A549 treated with ZK216348 at 1 μM for 4 hours (cell line): ENCODE results near the gene NTN4. TPM values are rescaled to one million over a fixed set of nuclear protein-coding genes. Genes with fewer than 3 reads are reported as not detected.

Experiments
- total RNA-seq: library from RNA; stranded (reverse); fragments of 200-300 nt; extraction: Qiagen RNA extraction; gene quantifications from 5 replicates; pipeline ENCODE4 v1.2.3, GENCODE V29; 2022; ENCODE audit warnings: low read depth

The NTN4 gene
- 41.4 to 56.2 TPM (median 44.5 TPM) in 5 replicates for total RNA-seq

DNA sequence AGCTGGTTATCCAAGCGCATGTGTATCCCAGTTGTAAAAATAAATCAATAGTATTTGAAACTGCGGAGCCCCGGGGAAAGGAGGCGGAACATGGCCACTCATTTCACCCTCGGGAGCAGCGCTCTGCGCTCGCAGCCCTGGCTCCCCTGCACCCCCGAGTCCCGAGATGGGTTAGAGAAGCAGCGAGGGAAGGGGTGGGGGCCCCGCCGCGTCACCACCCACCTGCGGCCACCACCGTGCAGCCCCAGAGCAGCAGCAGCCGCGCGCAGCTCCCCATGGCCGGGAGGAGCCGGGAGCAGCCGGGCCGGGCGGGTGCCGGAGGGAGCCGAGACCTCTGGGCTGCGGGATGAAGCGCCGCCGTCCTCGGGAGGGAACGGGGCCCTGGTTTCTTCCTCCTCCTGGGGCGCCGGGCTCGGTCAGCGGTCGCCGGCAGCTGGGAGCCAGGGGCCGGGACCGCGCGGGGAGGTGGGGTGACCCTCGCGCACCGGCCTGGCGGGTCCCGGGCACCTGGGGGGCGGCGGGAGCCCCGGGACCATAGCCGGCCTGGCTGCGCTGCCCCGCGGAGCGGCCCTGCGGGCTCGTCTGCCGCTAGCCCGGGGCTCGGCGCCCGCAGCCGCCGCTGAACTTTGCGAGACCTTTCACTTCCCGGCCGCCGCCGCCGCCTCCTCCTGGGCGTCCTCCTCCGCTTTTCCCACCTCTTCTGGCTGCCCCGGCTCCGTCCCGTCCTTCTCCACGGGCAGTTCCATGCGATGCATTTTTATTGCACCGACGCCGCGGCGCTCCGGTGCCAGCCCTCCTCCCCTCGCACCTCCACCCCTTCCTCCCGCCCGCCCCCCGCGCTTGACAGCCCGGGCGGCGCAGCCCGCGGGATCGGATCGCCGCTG lies at the start of gene NTN4:
Gene NTN4 (minus strand): TSS at position 732 of the 884 bp plus-strand sequence. CDS start 455 bp downstream, at position 277.

Other genes starting within 250 kb of the NTN4 start
- gene USP44, start 239.3 kb downstream of the NTN4 start, total RNA-seq, result 0.07 to 0.34 TPM (median 0.12 TPM) in 4 of 5 replicates, not detected in the other
- gene SNRPF, start 68.2 kb upstream of the NTN4 start, total RNA-seq, result 99.7 to 230 TPM (median 117 TPM) in 5 replicates
- 0.09 to 0.13 TPM in 2 of 5 replicates, not detected in the others for gene CCDC38, start 151.8 kb upstream of the NTN4 start, total RNA-seq
- gene AMDHD1, start 152.6 kb upstream of the NTN4 start, total RNA-seq, result 1.9 to 2.4 TPM (median 2.3 TPM) in 5 replicates
- 0.21 to 0.43 TPM (median 0.38 TPM) in 5 replicates for gene HAL, start 205.6 kb upstream of the NTN4 start, total RNA-seq
- 93.7 to 123 TPM (median 102 TPM) in 5 replicates for gene LTA4H, start 244.8 kb upstream of the NTN4 start, total RNA-seq